ENCODE measurements around the gene PLCD1.
"Not testable (repeated sequence)": the region's sequence is repeated elsewhere in the genome, so short reads cannot be mapped to it uniquely, and the experiment has no call there.

Gene PLCD1

GRCh38 chr3:38036286-38036685 is 6.8 kb upstream of the PLCD1 start:
- DNase-seq = no peak

DNA sequence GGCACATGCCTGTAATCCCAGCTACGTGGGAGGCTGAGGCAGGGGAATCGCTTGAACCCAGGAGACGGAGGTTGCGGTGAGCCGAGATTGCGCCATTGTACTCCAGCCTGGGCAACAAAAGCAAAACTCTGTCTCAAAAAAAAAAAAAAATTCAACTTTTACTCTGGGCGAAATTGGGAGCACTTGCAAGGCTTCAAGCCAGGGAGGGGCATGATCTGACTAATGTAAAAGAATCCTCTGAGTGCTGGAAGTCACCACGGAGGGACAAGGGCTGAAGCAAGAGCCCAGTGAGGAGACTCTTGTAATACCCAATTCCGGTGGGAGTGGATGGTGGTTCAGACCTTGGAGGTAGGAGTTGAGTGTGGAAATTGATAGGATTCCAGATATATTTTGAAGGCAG is 4.9 kb upstream of the PLCD1 start:
- not testable (repeated sequence) for DNase-seq

DNA sequence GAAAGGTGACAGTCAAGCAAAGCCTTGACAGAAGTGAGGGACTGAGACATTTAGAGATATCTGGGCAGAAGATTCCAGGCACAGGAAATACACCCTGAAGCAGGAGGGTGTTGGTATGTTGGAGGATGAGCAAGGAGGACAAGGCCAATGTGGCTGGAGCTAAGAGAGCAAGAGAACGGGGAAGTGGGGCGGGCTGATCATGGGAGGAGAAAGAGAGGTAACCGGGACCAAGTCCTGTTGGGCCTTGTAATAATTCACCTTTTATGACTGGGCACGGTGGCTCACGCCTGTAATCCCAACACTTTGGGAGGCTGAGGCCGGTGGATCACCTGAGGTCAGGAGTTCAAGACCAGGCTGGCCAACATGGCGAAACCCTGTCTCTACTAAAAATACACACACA is 4.1 kb upstream of the PLCD1 start:
- not testable (repeated sequence) for DNase-seq

DNA sequence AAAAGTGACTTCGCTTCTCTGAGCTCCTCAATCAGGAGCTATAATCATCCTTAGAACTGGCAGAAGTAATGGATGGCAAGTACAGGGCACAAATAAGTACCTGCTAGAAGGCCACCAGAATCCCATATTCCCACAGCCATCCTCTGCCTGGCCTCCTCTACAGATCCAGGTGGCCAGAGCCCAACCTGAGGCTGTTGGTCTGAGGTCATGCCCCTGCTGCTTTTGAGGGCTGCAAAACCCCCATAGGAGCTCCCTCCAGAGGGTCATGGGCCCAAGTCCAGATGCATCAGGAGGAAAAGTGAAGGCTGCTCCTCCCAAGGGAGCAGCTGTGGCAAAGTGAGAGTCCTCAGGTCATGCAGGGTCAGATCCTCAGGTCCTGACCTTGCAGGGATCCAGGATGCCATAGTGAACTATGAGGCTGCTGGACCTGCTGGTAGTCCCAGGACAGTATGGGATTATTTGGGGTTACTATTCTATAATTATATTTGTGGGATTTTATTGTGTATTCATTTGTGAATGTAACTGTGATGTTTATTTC is 3.0 kb upstream of the PLCD1 start:
- no peak for DNase-seq

DNA sequence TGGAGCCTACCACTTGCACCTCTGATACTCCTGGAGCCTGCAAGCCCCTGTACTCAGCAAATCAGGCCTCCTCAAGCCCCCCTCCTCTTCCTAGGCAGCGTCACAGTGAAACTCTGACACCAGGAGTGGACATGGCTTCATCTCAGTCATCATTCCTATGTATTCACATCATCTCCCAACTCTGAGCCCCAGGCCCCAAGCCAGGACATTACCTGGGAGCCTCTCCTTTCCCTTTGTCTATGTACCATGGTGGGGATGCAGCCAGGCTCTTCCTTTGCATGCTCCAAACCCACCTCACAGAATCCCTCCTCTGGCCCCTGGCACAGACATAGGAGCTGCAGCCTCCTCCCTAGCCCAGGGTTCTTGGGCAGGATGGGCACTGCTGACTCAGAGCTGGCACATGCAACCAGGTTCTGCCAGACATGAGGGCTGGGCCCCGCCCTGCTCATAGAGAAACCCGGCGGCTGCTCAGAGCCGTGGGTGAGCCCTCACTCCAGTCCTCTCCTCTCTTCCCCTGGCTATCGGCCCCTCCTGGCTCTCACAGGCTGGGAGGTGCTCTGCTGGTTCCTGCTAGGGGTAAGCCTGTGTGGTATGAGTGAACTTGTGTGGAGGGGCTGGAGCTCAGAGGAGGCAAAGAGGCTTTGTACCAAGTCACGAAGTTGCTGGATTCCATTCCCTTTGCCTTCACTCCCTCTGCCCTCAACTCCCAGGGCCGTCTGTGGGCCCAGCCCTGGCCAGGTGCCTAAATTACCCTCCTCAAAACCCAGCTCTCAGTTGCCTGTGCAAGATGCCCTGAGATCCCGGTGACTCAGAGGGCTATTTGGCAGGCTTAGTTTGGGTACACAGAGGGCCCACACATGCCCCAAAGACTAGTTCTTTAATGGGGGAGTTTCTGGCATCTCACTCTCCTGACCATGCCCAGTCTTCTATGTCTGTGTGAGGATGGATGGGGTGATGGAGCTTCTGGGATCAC is 1.9 kb upstream of the PLCD1 start:
- DNase-seq = no peak

DNA sequence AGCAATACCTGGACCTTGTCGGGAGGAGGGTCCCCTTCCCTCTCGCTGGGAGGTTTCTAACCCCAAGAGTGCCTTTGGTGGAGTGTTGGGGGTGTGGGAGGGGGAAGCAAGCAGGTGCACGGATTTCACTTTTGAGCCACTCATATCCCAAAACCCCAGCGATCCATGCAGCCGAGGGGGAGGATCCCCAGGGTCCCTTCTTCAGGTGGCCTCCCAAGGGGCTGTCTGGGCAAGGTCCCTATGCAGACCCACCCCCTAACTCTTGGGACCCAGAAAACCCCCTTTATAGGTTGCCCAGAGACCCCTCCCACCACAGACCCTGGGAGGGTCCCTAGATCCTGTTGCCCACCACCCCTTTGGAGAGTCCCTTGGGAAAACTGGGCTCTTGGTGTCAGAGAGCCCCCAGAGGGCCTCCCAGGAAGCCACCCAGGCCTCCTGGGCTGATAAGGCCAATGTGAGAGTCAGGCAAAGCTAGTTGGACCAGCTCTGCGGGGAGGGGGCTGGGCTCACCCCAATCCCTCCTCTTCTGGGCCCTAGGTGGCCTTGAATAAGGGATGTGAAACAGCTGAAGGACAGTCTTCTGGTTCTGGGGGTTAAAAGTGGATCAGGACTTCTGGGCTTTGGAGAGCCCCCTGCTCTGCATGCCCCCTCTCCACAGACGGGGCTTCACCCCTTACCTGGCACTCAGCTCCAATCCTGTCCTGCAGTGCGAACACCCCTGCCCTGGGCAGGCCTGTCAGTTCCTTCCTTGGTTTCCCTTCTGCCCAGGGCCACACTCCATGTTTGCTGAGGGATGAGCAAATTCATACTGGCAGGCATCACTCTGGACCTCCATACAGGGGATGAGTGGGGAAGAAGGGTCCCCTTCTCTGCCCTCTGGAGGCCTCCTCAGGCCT is 932 bp upstream of the PLCD1 start:
- DNase-seq = no peak

DNA sequence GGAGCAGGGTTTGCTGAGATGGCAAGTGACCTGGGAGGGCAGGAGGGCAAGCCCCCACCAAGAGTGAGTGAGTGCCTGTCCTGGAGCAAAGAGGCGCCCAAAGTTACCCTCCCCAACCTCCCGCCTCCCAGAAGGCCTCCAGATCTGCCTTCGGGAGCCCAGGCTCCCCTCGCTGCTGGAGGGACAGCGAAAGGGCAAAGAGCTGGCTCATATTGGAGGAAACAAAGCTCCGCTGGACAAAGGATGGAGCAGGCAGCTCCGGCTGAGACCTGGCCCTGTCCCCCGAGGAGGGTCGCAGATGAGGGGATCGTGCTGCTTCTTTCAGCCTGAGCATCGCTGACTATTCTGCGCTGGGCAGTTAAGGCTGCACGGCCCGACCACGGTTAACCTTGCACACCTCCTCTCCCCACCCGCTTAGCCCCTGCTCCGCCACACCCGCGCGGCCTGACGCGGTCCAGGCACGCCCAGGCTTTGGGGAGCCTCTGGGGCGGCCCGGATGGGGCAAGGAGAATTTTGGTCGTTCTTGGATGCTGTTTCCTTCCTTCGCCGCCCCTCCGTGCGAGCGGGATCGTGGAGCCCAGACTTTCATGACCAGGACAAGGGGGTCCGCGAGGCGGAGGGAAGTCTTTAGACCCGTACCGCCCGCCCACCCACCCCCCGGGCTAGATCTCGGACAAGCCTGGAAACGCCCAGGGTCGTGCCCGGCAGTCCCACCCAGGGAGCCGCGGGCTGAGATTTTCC is 651 bp downstream of the PLCD1 start:
- no peak for DNase-seq

DNA sequence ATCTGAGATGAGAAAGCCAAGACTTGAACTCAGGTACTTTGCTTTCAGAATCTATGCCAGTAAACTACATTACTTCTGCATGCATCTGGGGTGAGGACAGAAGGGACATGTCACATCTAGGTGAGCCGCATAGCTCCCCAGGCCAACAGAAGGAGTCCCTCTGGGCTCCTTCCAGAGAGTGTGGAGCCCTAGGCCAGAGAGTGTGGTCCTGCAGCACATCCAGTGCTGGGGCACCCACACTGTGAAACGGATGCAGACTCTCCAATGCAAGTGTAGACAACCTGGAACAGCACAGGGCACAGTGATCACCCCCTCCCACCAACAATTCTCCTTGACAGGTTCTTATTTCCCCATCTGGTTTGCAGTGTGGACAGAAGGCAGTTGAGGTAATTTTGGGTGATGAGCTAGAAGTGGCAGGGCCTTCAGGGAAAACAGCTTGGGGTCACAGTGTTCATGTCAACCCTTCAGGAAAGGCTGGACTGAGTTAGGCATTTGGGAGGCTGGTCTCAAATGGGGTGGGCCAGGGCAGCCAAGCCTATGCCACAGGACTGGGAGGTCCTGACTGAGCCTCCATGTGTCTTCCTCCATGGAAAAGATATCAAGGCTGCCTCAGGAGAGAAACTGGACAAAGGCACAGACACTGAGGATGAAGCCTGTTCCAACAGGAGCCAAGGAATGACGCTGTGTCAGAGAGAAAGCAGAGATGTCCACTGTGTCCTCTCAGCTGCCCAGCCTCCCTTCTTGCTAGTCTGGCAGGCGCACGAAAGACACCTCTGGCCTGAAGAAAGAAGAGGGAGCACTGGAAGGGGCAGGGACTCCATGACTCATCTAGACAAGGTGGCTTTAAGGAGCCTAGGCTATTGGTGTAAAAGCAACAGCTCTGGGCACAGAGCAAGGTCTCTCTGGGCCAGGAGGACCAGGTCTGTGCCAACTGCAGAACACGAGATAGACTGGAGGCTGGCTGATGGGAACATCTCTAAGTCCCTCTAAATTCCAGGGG is 1.7 kb downstream of the PLCD1 start:
- DNase-seq = no peak

DNA sequence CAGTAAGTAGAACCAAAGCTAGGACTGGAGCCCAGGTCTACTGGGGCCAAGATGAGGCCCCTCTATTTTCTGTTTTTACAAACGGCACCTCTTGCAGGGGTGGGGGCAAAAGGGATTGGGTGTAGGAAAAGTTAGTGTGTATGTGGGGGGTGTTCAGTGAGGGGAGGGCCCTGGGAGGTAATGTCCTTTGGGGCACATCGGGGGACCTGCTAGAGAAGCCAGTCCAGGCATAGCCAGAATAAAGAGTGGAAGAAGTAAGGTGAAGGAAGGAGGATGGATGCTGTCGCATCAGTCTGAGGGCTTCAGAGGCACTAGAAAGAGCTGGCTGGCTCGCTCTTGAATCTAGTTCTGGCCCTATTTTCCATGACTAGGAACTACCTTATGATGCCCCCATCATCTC is 2.6 kb downstream of the PLCD1 start:
- no peak for DNase-seq

GRCh38 chr3:38022896-38023709 is 6.3 kb downstream of the PLCD1 start:
- DNase-seq = no peak

DNA sequence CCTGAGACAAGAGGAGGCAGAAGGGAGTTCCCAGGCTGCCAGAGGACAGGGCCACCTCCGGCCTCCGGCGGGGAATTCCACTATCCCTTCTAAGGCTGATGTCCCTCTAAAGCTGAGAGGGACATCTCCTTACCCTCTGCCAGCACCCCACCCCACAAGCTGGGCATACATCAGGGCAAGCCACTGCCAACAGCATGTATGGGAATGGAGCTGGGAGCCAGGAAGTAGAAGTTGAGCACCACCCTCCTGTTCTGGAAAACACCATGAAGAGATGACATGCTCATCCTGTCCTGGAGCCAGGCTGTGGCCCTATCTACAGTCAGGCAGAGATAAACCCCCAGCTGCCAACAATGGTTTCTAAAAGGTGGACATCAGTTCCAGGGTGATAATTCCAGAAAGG is 7.1 kb downstream of the PLCD1 start:
- no peak for DNase-seq

- no peak for DNase-seq
Measured at GRCh38 chr3:38021196-38021595, 8.2 kb downstream of the PLCD1 start.

DNA sequence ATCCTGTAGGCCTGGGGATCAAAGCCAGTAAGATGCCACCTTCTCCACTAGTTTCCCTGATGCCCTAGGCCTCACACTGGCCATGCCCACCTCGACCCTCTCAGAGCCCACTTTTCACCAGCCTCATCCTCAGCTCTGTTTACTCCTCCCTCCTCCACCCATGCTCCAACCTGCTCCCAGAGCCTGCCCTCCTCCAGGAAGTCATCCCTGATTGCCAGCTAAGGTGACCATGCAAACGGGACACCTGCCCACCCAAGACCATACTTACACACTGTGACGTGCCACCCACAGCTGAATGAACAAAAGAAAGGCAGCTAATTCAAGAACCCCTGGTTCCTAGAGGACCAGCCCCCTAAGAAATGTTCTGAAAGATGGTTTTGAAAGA is 9.1 kb downstream of the PLCD1 start:
- no peak for DNase-seq

DNA sequence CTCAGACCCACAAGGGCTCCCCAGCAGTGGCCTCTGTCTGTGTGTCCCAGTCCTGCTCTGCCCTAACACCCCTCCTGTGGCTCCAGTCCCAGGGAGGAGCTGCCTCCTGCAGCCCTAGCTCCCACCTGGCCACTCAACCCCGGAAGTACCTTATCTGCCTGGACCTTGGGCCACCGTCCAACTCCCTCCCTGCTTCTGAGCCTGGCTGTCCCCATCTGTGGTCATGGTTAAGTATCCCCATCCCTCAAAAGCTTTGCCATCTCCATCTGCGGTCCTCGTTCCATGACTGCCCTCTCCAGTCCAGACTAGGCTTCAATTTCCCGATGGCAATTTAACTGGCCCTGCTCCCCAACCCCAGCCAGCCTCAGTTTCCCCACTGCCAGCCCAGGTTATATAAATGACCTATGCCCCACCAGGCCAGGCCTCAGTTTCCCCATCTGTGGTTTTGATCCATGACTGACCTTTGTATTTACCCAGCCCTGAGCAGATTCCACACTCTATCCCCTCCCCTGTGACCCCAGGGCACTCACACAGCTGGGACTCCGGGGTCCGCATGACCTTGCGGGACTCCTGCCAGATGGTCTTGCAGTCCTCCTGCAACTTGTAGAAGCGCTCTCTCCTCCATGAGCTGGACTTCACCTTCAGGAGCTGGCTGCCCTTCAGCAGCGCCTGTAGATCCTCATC is 9.6 kb downstream of the PLCD1 start:
- DNase-seq = no peak

DNA sequence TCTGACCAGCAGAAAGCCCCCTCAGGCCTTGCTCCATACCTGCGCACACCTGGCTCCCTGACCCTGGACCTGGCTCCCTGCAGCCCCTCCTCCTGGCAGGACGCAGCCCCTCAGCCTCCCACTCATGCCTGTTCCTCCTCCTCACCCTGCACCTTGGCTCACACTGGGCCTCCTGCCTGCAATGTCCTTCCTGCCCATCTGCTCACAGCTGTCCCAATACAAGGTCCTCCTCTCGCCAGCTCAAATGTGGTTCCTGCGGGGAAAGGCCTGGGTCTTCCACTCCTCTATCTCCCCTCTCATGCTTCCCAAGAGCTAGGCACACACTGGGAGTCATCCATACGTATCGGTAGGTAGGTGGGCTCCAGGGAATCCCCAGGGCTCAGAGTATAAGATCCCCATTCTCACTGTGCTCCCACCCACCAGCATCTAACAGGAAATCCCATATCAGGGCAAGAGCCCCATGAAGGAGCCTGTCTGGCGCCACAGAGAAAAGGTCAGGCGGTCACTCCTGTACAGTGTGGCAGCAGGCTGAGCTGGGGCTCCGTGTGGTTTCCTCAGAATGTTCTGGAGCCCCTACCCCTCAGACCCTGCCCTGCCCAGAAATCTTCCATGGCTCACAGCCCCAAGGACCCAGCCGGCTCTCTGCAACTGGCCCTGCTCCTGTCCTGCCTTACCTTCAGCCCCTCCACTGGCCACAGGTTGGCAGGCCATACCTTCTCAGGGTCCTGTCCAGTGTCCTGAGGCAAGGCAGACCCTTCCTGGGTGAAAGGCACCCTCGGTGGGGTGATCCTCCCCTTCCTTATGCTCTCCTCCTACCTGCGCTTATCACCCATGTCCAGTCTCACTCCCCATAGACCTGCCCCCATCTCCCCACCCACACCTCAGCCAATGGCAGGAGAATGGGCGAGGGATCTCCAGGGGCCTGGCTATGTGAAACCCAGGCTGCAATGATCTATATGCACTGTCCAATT is 10.9 kb downstream of the PLCD1 start:
- no peak for DNase-seq

GRCh38 chr3:38017445-38018295 is 11.8 kb downstream of the PLCD1 start:
- DNase-seq = no peak

GRCh38 chr3:38016847-38017444 is 12.5 kb downstream of the PLCD1 start:
- DNase-seq = no peak

Measured in cerebellar nuclear complex (tissue), 1 donor.